ENCODE measurements around the gene LRFN3.

Gene LRFN3

GRCh38 chr19:35939307-35940077 lies 3.3 kb downstream of the LRFN3 start (continued):
- TF ChIP-seq PATZ1 (CRISPR knock-in tag; IDR thresholded peaks at IDR 0.05; ENCODE audit: borderline replicate concordance) (no peak), ESRRG (CRISPR knock-in tag; IDR thresholded peaks at IDR 0.05) (no peak), ZNF70 (CRISPR knock-in tag; IDR thresholded peaks at IDR 0.05) (no peak)

GRCh38 chr19:35940078-35940775 lies 4.1 kb downstream of the LRFN3 start:
- ATAC-seq, result no peak
- TF ChIP-seq TCF4 (CRISPR knock-in tag; IDR thresholded peaks at IDR 0.05; ENCODE audit: borderline replicate concordance) (no peak), OSR1 (CRISPR knock-in tag; IDR thresholded peaks at IDR 0.05) (no peak), ESRRG (CRISPR knock-in tag; IDR thresholded peaks at IDR 0.05) (no peak), GLIS3 (CRISPR knock-in tag; IDR thresholded peaks at IDR 0.05) (no peak), TOX (CRISPR knock-in tag; IDR thresholded peaks at IDR 0.05; ENCODE audit: borderline replicate concordance) (no peak), PPARA (CRISPR knock-in tag; IDR thresholded peaks at IDR 0.05; ENCODE audit: borderline replicate concordance) (no peak), CSDC2 (CRISPR knock-in tag; IDR thresholded peaks at IDR 0.05) (no peak), ARNTL (CRISPR knock-in tag; IDR thresholded peaks at IDR 0.05; ENCODE audit: borderline replicate concordance, low read depth) (no peak), PATZ1 (CRISPR knock-in tag; IDR thresholded peaks at IDR 0.05; ENCODE audit: borderline replicate concordance) (no peak), BACH2 (CRISPR knock-in tag; IDR thresholded peaks at IDR 0.05; ENCODE audit: borderline replicate concordance) (no peak), CREB5 (CRISPR knock-in tag; IDR thresholded peaks at IDR 0.05; ENCODE audit: low read depth) (no peak), ZFP3 (CRISPR knock-in tag; IDR thresholded peaks at IDR 0.05) (no peak), ZC3H10 (CRISPR knock-in tag; IDR thresholded peaks at IDR 0.05) (no peak), ZNF565 (CRISPR knock-in tag; conservative IDR thresholded peaks at IDR 0.05; ENCODE audit: low read depth) (no peak)

- ATAC-seq, result no peak
- no peak for TF ChIP-seq TCF4 (CRISPR knock-in tag; IDR thresholded peaks at IDR 0.05; ENCODE audit: borderline replicate concordance)
- no peak for TF ChIP-seq TSHZ2 (CRISPR knock-in tag; IDR thresholded peaks at IDR 0.05)
- no peak for TF ChIP-seq ZFP3 (CRISPR knock-in tag; IDR thresholded peaks at IDR 0.05)
- no peak for TF ChIP-seq ZC3H10 (CRISPR knock-in tag; IDR thresholded peaks at IDR 0.05)
- TF ChIP-seq RARB (CRISPR knock-in tag; IDR thresholded peaks at IDR 0.05), result no peak
- TF ChIP-seq ZNF565 (CRISPR knock-in tag; conservative IDR thresholded peaks at IDR 0.05; ENCODE audit: low read depth), result no peak
- TF ChIP-seq OSR1 (CRISPR knock-in tag; IDR thresholded peaks at IDR 0.05), result no peak
- TF ChIP-seq ESRRG (CRISPR knock-in tag; IDR thresholded peaks at IDR 0.05), result no peak
- TF ChIP-seq GLIS3 (CRISPR knock-in tag; IDR thresholded peaks at IDR 0.05), result no peak
- TF ChIP-seq ZFP30 (CRISPR knock-in tag; IDR thresholded peaks at IDR 0.05), result no peak
- no peak for TF ChIP-seq POU6F1 (CRISPR knock-in tag; IDR thresholded peaks at IDR 0.05; ENCODE audit: borderline replicate concordance, low read depth)
- no peak for TF ChIP-seq ZNF70 (CRISPR knock-in tag; IDR thresholded peaks at IDR 0.05)
Measured at GRCh38 chr19:35940839-35941238, 4.7 kb downstream of the LRFN3 start.

Data from SK-N-SH treated with all-trans-retinoic acid at 6 μM for 48 hours (cell line).